Medulla oblongata (tissue), 1 donor: ENCODE data around the gene TARS2.
A peak's percentile ranks its signal among the peaks of the same experiment; 100 is the strongest.

ENCODE experiments used
- DNase-seq: peaks from one replicate; pipeline ENCODE4 v3.0.0-alpha.2; 2015; ENCODE audit errors: extremely low spot score

The TARS2 gene

GRCh38 chr1:150486966-150487762 is at the start of gene TARS2:
Gene TARS2 (plus strand): TSS chr1:150487419. CDS start chr1:150487451, 32 bp downstream.
- DNase-seq, result peak; percentile 99

- DNase-seq, result peak; percentile 43
Observed at GRCh38 chr1:150441121-150441520, 46.1 kb upstream of the TARS2 start.

GRCh38 chr1:150444232-150444631 is 43.0 kb upstream of the TARS2 start:
- DNase-seq, result no peak

- no peak for DNase-seq
Observed at GRCh38 chr1:150456146-150456647, 31.0 kb upstream of the TARS2 start.

GRCh38 chr1:150464422-150464826 is 22.8 kb upstream of the TARS2 start:
- peak; percentile 60 for DNase-seq

- DNase-seq, result no peak
Observed at GRCh38 chr1:150466964-150467363, 20.3 kb upstream of the TARS2 start.

- DNase-seq, result peak; percentile 45
Observed at GRCh38 chr1:150469291-150469690, 17.9 kb upstream of the TARS2 start.

- DNase-seq, result no peak
Observed at GRCh38 chr1:150472601-150473200, 14.5 kb upstream of the TARS2 start.

GRCh38 chr1:150473659-150474058 is 13.6 kb upstream of the TARS2 start:
- DNase-seq, result peak; percentile 41

GRCh38 chr1:150474869-150475268 is 12.3 kb upstream of the TARS2 start:
- DNase-seq, result no peak

- DNase-seq, result no peak
Observed at GRCh38 chr1:150476754-150477153, 10.5 kb upstream of the TARS2 start.

- no peak for DNase-seq
Observed at GRCh38 chr1:150477320-150477719, 9.9 kb upstream of the TARS2 start.

GRCh38 chr1:150477733-150478132 is 9.5 kb upstream of the TARS2 start:
- no peak for DNase-seq

- DNase-seq, result no peak
Observed at GRCh38 chr1:150479370-150479769, 7.8 kb upstream of the TARS2 start.

- DNase-seq, result no peak
Observed at GRCh38 chr1:150479927-150480352, 7.3 kb upstream of the TARS2 start.

- DNase-seq, result no peak
Observed at GRCh38 chr1:150484431-150484830, 2.8 kb upstream of the TARS2 start.

- no peak for DNase-seq
Observed at GRCh38 chr1:150484861-150485260, 2.4 kb upstream of the TARS2 start.

- DNase-seq, result no peak
Observed at GRCh38 chr1:150487763-150488115, 520 bp downstream of the TARS2 start.

- DNase-seq, result no peak
Observed at GRCh38 chr1:150493175-150493574, 6.0 kb downstream of the TARS2 start.

GRCh38 chr1:150498342-150498741 is 11.1 kb downstream of the TARS2 start:
- DNase-seq, result no peak

- DNase-seq, result no peak
Observed at GRCh38 chr1:150505431-150505830, 18.2 kb downstream of the TARS2 start.

- DNase-seq, result no peak
Observed at GRCh38 chr1:150507912-150508864, 21.0 kb downstream of the TARS2 start, which contains the start of gene ECM1. Gene ECM1 (plus strand): TSS chr1:150508109. CDS start chr1:150508210, 101 bp downstream.
